ENCODE data around the gene YBX1. TPM values are rescaled to one million over a fixed set of nuclear protein-coding genes. Genes with fewer than 3 reads are reported as not detected.

The YBX1 gene
- total and polyA plus RNA-seq, 4 experiments from 2014 or later = 69.9 to 328 (median 217) TPM

DNA sequence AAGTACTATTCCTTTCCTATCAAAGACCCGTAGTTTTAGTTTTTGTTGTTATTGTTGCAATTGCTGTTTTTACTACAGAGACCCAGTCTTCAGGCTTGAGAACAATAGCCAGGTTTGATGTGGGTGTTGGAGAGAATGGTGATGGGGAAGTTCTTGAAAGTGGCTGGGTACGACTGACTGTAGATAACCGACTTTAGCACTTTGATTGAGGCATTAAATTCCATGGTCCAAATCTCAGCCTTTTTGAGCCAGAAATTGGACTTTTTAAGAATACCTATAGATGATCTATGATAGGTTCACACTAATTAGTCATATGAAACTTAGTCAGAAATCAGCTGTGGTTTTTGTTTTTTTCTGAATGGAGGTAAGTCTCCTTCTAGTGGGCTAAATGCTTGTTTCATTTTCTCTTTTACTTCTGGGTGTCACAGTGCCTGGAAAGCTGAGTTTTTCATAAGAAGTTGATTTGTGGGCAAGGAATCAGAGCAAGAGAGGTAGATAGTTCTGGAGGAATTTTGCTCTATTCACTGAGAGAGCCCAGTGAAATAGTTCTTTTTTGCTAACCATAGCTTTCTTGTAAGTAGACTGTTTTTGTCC, 21.2 kb upstream of the YBX1 start:
- Histone ChIP-seq H3K36me3 (ENCODE audit: insufficient read depth, low read length) (peaks cover 14% of the 10 kb centered on the region), H3K9me3 (ENCODE audit: control insufficient read depth in 1 of 2, low read length in 2 of 2) (no peaks in the 10 kb centered on the region), H3K27ac (ENCODE audit: low read depth, low read length) (no peak overlapping the region), H3K4me3 (ENCODE audit: low read length in 2 of 2) (no peak overlapping the region), H3K27me3 (ENCODE audit: insufficient read depth, low read length) (no peaks in the 10 kb centered on the region), H3K4me1 (ENCODE audit: insufficient read depth, low read length) (peaks cover 26% of the 10 kb centered on the region)
- no peaks in the 10 kb centered on the region for H3K9me3 Mint-ChIP-seq
- ChIA-PET POLR2A (ENCODE audit: partially characterized antibody) (interaction anchor here (0.7 to 1.3 kb wide), 2 partner anchors 21 to 23 kb away, joined by 3 to 4 read pairs; partner anchors contain the start of gene YBX1), CTCF (ENCODE audit: partially characterized antibody) (no interaction called here)
- H3K27me3 Mint-ChIP-seq = no peaks in the 10 kb centered on the region
- peak overlapping the region in 4 of 7 donors; percentile 18 to 65 (median 33) for H3K27ac Mint-ChIP-seq
- DNase-seq = no peak
- peaks cover 21 to 47% (median 35%) of the 10 kb centered on the region in 4 donors for H3K4me1 Mint-ChIP-seq
- intact Hi-C loops (cut with micrococcal nuclease) = no loop called here
- peaks cover 31 to 55% of the 10 kb centered on the region in 2 donors for H3K36me3 Mint-ChIP-seq
- H3K4me3 Mint-ChIP-seq = peak overlapping the region in 5 of 8 donors; percentile 0 to 21 (median 1)

DNA sequence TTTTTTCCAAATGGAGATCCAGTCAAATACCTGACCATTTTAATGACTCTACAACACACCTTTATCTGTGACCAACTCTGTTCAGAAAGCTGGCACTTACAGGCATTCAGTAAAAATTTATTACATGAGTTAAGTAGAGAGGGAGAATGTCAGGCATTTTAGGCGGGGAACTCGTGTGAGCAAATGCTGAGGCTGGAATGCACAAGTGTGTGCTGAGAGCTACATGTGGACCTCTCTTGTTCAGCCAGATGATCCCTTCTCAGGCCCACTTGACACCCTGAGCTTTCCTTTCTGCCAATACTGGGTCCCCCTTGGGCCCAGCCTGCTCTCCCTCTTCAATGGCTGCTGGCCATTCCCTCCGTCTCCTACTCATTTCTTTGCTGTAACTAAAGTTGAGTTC, 12.3 kb upstream of the YBX1 start:
- CTCF ChIA-PET (ENCODE audit: partially characterized antibody) = no interaction called here
- peaks cover 61 to 68% of the 10 kb centered on the region in 2 donors for H3K36me3 Mint-ChIP-seq
- no peak overlapping the region for H3K27ac Mint-ChIP-seq

DNA sequence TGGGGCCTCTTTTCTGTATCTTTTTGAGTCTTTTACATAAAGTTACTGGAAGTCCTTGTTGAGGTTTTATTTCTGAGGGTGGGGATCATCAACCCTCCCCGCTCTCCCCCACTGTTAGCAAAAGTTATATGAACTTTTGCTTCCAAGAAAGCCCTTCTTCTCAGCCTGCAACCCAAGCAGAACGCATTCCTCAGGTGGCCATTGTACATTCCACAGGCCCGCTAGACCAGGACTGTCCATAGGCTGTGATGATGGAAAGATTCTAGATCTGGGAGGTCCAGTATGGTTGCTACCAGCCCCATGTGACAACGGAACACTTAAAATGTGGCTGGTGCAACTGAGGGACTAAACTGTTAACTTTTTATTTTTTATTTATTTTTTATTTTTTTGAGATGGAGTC, 11.8 kb upstream of the YBX1 start:
- no peak for DNase-seq
- POLR2A ChIA-PET (ENCODE audit: partially characterized antibody) = interaction anchor here (4.4 kb wide), 1 partner anchor 12 kb away, joined by 19 read pairs; the partner anchor contains the start of gene YBX1
- Histone ChIP-seq H3K27ac (ENCODE audit: low read depth, low read length) (no peak overlapping the region), H3K4me3 (ENCODE audit: low read length in 2 of 2) (no peak overlapping the region), H3K27me3 (ENCODE audit: insufficient read depth, low read length) (no peaks in the 10 kb centered on the region), H3K9me3 (ENCODE audit: control insufficient read depth in 1 of 2, low read length in 2 of 2) (no peaks in the 10 kb centered on the region), H3K4me1 (ENCODE audit: insufficient read depth, low read length) (no peaks in the 10 kb centered on the region), H3K36me3 (ENCODE audit: insufficient read depth, low read length) (peaks cover 44% of the 10 kb centered on the region)
- Mint-ChIP-seq H3K27me3 (no peaks in the 10 kb centered on the region), H3K27ac (no peak overlapping the region), H3K4me1 (peaks cover 0 to 3% (median 0%) of the 10 kb centered on the region in 4 donors), H3K4me3 (no peak overlapping the region), H3K36me3 (peaks cover 63 to 72% of the 10 kb centered on the region in 2 donors), H3K9me3 (no peaks in the 10 kb centered on the region)
- CTCF ChIA-PET (ENCODE audit: partially characterized antibody) = no interaction called here
- intact Hi-C loops (cut with micrococcal nuclease) = no loop called here

More for the DNA sequence above, 12.3 kb upstream of the YBX1 start:
- no peaks in the 10 kb centered on the region for H3K9me3 ChIP-seq (ENCODE audit: control insufficient read depth in 1 of 2, low read length in 2 of 2)
- H3K36me3 ChIP-seq (ENCODE audit: insufficient read depth, low read length) = peaks cover 41% of the 10 kb centered on the region
- no peak for DNase-seq
- intact Hi-C loops (cut with micrococcal nuclease) = no loop called here
- H3K4me3 Mint-ChIP-seq = no peak overlapping the region
- H3K4me3 ChIP-seq (ENCODE audit: low read length in 2 of 2) = no peak overlapping the region
- H3K27ac ChIP-seq (ENCODE audit: low read depth, low read length) = no peak overlapping the region
- H3K4me1 Mint-ChIP-seq = peaks cover 0 to 3% (median 0%) of the 10 kb centered on the region in 4 donors
- H3K27me3 Mint-ChIP-seq = no peaks in the 10 kb centered on the region
- POLR2A ChIA-PET (ENCODE audit: partially characterized antibody) = interaction anchor here (4.4 kb wide), 1 partner anchor 13 kb away, joined by 19 read pairs; the partner anchor contains the start of gene YBX1
- H3K27me3 ChIP-seq (ENCODE audit: insufficient read depth, low read length) = no peaks in the 10 kb centered on the region
- no peaks in the 10 kb centered on the region for H3K4me1 ChIP-seq (ENCODE audit: insufficient read depth, low read length)
- H3K9me3 Mint-ChIP-seq = no peaks in the 10 kb centered on the region

DNA sequence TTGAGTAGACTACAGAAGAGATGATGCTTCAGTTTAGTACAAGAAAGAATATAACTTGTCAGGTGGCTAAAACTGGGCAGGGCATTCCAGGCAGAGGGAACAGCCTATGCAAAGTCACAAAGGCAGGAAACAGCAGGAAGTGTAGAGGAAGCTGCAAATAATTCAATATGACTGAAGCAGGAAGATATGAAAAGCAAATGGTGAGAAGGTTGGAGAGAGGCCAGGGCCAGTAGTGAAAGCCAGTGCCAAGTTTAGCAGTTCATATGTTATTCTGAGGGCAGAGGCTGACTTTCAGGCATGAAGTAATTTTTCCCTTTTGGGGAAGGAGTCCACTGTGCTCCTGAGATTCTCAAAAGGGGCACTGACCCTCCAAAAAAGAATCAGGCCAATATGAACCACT, 8.0 kb upstream of the YBX1 start:
- peak overlapping the region in 2 of 7 donors; percentile 3 to 36 for H3K27ac Mint-ChIP-seq
- H3K9me3 Mint-ChIP-seq = no peaks in the 10 kb centered on the region
- Histone ChIP-seq H3K9me3 (ENCODE audit: control insufficient read depth in 1 of 2, low read length in 2 of 2) (no peaks in the 10 kb centered on the region), H3K36me3 (ENCODE audit: insufficient read depth, low read length) (peaks cover 18% of the 10 kb centered on the region), H3K4me3 (ENCODE audit: low read length in 2 of 2) (no peak overlapping the region), H3K27me3 (ENCODE audit: insufficient read depth, low read length) (no peaks in the 10 kb centered on the region), H3K27ac (ENCODE audit: low read depth, low read length) (no peak overlapping the region), H3K4me1 (ENCODE audit: insufficient read depth, low read length) (no peaks in the 10 kb centered on the region)
- H3K36me3 Mint-ChIP-seq = peaks cover 35 to 45% of the 10 kb centered on the region in 2 donors
- H3K27me3 Mint-ChIP-seq = no peaks in the 10 kb centered on the region
- DNase-seq = no peak
- no peaks in the 10 kb centered on the region for H3K4me1 Mint-ChIP-seq
- intact Hi-C loops (cut with micrococcal nuclease) = no loop called here
- ChIA-PET CTCF (ENCODE audit: partially characterized antibody) (no interaction called here), POLR2A (ENCODE audit: partially characterized antibody) (no interaction called here)
- no peak overlapping the region for H3K4me3 Mint-ChIP-seq

DNA sequence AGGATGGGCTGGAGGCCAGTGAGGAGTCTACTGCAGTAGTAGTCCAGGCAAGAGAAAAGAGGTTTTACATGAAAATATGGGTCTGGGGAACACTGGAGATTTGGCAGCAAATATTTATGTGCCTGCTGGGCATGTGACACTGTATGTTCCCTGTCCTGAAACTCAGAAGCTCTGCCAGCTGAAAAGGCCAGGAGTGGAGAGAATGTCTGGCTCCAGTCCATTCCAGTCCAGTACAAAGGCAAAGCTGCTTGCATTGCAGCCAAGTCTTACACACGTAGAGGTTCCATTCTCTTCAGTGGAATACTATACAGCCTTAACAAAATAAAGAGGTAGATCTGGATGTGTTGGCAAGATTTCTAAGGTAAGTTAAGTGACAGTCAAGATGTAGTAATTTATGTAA, 7.5 kb upstream of the YBX1 start:
- intact Hi-C loops (cut with micrococcal nuclease) = no loop called here
- H3K36me3 Mint-ChIP-seq = peaks cover 32 to 43% of the 10 kb centered on the region in 2 donors
- CTCF ChIA-PET (ENCODE audit: partially characterized antibody) = no interaction called here
- peak overlapping the region in 1 of 7 donors; percentile 3 for H3K27ac Mint-ChIP-seq
- H3K27me3 Mint-ChIP-seq = no peaks in the 10 kb centered on the region
- Histone ChIP-seq H3K27ac (ENCODE audit: low read depth, low read length) (no peak overlapping the region), H3K4me1 (ENCODE audit: insufficient read depth, low read length) (no peaks in the 10 kb centered on the region), H3K4me3 (ENCODE audit: low read length in 2 of 2) (no peak overlapping the region), H3K9me3 (ENCODE audit: control insufficient read depth in 1 of 2, low read length in 2 of 2) (no peaks in the 10 kb centered on the region), H3K27me3 (ENCODE audit: insufficient read depth, low read length) (no peaks in the 10 kb centered on the region), H3K36me3 (ENCODE audit: insufficient read depth, low read length) (peaks cover 18% of the 10 kb centered on the region)
- no peak overlapping the region for H3K4me3 Mint-ChIP-seq
- H3K4me1 Mint-ChIP-seq = peaks cover 0 to under 1% (median under 1%) of the 10 kb centered on the region in 4 donors
- H3K9me3 Mint-ChIP-seq = no peaks in the 10 kb centered on the region
- POLR2A ChIA-PET (ENCODE audit: partially characterized antibody) = no interaction called here
- no peak for DNase-seq

DNA sequence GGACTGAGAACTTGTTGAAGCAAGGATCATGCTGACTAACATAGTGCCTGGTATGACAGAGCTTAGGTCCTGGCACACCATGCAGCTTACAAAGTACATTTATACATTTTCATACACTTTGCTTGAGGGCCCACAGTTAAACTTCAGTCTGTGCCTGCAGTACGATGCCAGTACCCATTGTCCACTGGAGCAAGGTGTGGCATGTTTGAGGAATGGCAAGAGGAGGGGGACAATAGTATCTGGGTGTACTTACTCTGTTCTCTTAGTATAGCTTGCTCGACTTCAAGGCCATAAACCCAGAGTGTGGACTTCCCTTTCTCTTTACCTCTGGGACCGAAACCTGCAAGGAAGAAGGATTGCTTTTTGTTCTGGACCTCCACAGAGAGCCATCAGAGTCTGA, 6.8 kb upstream of the YBX1 start:
- no peak overlapping the region for H3K27ac ChIP-seq (ENCODE audit: low read depth, low read length)
- POLR2A ChIA-PET (ENCODE audit: partially characterized antibody) = interaction anchor here (0.8 kb wide), 1 partner anchor 17 kb away, joined by 3 read pairs; the partner anchor contains the start of gene PPIH
- H3K36me3 ChIP-seq (ENCODE audit: insufficient read depth, low read length) = peaks cover 15% of the 10 kb centered on the region
- DNase-seq = no peak
- Mint-ChIP-seq H3K27ac (no peak overlapping the region), H3K27me3 (no peaks in the 10 kb centered on the region), H3K4me3 (no peak overlapping the region), H3K4me1 (peaks cover 3 to 8% (median 5%) of the 10 kb centered on the region in 4 donors), H3K36me3 (peaks cover 25 to 36% of the 10 kb centered on the region in 2 donors), H3K9me3 (no peaks in the 10 kb centered on the region)
- CTCF ChIA-PET (ENCODE audit: partially characterized antibody) = no interaction called here
- peaks cover 3% of the 10 kb centered on the region for H3K4me1 ChIP-seq (ENCODE audit: insufficient read depth, low read length)
- H3K27me3 ChIP-seq (ENCODE audit: insufficient read depth, low read length) = no peaks in the 10 kb centered on the region
- intact Hi-C loops (cut with micrococcal nuclease) = no loop called here
- H3K4me3 ChIP-seq (ENCODE audit: low read length in 2 of 2) = no peak overlapping the region
- no peaks in the 10 kb centered on the region for H3K9me3 ChIP-seq (ENCODE audit: control insufficient read depth in 1 of 2, low read length in 2 of 2)

DNA sequence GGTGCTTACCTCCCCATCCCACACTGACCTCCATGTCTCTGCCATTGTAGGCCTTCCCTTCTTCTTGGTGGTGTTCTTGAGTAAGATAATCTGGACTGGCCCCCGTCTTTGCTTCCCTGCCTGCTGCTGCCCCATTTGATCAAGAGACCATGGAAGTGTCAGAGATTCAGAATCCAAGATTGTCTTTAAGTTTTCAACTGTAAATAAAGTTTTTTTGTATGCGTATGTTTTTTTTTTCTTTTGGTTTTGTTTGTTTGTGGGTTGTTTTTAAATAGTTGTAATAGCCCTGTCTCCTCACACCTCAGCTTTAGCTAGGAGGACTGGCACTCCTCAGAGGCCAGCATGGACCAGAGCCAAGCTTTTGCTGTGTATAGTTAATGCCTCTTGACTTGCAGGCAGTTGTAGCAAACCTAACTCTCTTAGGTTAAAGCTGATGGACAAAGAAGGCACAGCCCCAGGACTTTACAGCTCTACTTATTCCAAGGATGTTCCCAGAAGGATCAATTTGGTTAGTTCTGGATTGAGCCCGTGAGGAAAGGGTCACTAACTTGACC, 5.6 kb upstream of the YBX1 start:
- Mint-ChIP-seq H3K27ac (peak overlapping the region in 1 of 7 donors; percentile 11), H3K4me3 (no peak overlapping the region), H3K27me3 (no peaks in the 10 kb centered on the region), H3K36me3 (peaks cover 21 to 34% of the 10 kb centered on the region in 2 donors), H3K9me3 (no peaks in the 10 kb centered on the region), H3K4me1 (peaks cover 12 to 19% (median 13%) of the 10 kb centered on the region in 4 donors)
- no peak for DNase-seq
- H3K9me3 ChIP-seq (ENCODE audit: control insufficient read depth in 1 of 2, low read length in 2 of 2) = no peaks in the 10 kb centered on the region
- H3K4me1 ChIP-seq (ENCODE audit: insufficient read depth, low read length) = peaks cover 15% of the 10 kb centered on the region
- intact Hi-C loops (cut with micrococcal nuclease) = no loop called here
- ChIA-PET CTCF (ENCODE audit: partially characterized antibody) (no interaction called here), POLR2A (ENCODE audit: partially characterized antibody) (interaction anchor here (0.5 kb wide), 1 partner anchor 14 kb away, joined by 3 read pairs; no protein-coding TSS in a partner anchor)
- peaks cover 15% of the 10 kb centered on the region for H3K36me3 ChIP-seq (ENCODE audit: insufficient read depth, low read length)
- H3K4me3 ChIP-seq (ENCODE audit: low read length in 2 of 2) = no peak overlapping the region
- H3K27ac ChIP-seq (ENCODE audit: low read depth, low read length) = no peak overlapping the region
- no peaks in the 10 kb centered on the region for H3K27me3 ChIP-seq (ENCODE audit: insufficient read depth, low read length)

Data from CD4-positive, alpha-beta memory T cell (primary cell).